ENCODE data around the gene LPP.

Gene LPP

DNA sequence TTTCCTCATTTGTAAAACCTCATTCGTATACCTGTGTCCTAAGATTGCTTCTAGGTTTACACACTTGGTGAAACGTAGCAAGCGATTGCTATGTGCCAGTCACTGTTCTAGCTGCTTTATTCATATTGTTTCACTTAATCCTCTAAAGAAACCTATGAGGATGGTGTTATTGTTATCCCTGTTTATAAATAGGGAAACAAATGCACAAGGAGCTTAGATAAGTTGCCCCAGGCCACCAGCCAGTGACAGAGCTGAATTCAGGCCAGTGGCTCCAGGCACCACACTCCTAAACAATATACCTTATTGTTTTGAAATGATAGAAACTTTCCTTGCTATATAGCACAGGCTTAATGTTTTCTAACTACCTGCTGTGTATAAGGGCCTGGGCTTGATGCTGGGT is 44.0 kb downstream of the LPP start:
- no peak for DNase-seq

DNA sequence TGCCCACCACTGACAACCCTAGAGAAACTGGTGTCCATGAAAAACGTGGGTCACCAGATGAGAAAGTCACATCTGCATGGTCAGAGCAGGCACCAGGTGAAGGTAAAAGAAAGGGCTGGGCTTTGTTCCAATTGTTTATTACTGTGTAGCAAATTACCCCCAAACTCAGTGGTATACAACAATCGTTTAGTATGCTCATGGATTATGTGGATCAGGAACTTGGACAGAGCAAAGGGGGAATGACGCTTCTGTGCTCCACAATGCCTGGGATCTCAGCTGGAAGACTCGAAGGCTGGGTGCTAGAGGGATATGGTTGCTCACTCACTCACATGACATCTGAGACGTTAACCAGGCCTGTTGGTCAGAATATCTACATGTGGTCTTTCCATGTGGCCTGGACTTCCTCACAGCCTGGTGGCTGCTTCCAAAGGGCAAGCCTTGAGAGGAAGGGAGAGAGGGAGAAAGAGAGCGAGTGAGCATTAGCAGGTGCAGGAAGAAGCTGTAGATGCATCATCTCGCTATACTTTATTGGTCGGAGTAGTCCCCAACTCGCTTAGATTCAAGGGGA is 44.9 kb downstream of the LPP start:
- no peak for DNase-seq

GRCh38 chr3:188199386-188199785 is 45.4 kb downstream of the LPP start:
- DNase-seq = no peak

GRCh38 chr3:188200481-188200880 is 46.5 kb downstream of the LPP start:
- DNase-seq = no peak

- DNase-seq = no peak
Measured at GRCh38 chr3:188202358-188203138, 48.6 kb downstream of the LPP start.

DNA sequence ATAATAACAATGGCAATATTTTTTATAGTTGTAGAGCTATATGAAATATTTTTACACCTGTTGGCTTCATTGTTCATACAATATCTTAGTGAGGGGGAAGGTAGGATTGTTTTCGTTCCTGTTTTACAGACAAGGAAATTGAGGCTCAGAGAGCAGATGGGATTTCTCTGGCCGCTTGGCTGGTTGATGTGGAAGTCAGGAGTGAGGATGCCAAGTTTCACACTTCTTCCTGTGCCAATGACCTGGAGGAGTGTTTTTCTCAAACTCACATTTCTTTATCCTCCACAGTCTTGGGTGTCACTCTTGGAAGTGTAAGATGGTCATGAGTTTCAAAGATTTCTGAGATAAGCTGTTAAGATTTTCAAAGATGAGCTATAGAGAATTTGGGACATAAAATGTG is 50.6 kb downstream of the LPP start:
- no peak for DNase-seq

GRCh38 chr3:188205992-188206416 is 52.0 kb downstream of the LPP start:
- no peak for DNase-seq

GRCh38 chr3:188206787-188207186 is 52.8 kb downstream of the LPP start:
- no peak for DNase-seq

GRCh38 chr3:188207941-188208515 is 54.1 kb downstream of the LPP start:
- DNase-seq = peak; percentile 71

- peak; percentile 89 for DNase-seq
Measured at GRCh38 chr3:188208516-188208981, 54.6 kb downstream of the LPP start.

- DNase-seq = no peak
Measured at GRCh38 chr3:188209034-188209433, 55.1 kb downstream of the LPP start.

DNA sequence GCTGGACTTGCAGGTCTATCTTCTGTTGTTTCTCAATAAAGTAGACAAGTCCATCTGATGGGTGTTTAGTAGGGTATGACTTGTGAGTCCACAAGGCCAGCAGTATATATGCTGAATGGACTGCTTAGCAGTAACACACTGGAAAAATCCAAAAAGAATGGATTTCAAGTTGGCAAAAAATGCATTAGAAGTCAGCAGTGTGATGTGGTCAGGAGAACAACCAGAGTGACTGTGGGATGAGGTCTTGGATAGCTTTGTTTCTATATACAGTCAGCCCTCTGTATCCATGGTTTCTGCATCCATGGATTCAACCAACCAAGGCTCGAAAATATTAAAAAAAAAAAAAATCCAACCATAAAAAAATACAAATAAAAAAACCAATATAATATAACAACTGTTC is 55.8 kb downstream of the LPP start:
- peak; percentile 43 for DNase-seq

DNA sequence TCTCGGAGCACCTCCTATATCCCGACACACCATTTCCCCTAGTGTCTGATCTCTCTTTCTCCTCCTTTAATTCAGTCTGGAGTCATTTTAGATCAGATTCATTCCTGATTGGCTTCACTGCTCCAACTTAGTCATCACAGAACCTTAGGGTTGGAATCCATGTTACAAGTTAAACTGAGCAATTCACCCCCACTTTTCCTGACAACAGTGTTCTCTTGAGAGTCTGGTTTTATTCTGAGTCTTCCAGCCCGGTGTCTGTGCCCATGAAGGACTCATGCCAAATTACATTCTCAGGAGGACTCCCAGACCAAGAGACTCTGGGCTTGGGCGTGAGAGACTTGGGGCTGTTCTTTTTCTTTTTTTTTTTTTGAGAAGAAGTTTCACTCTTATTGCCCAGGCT is 57.5 kb downstream of the LPP start:
- peak; percentile 86 for DNase-seq

GRCh38 chr3:188212308-188212969 is 58.5 kb downstream of the LPP start:
- peak; percentile 99 for DNase-seq

DNA sequence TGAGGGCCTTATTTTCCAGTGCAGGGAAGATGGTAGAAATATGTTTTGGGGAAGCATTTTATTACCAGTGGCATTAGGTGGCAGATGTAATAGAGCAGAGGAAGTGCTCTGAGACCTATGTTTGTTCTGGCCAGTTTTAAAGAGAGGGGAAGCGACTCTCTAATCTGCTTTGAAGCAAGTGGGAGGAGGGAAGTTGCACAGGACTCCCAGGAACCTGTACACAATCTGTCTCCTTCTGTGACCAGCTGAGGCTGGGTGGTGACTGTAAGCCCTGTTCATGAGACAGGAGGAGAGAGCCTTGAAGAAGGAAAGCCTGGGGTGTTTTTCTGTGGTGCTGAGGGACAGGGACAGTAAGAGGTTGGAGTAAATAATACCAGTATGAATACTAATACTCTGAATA is 60.5 kb downstream of the LPP start:
- peak; percentile 42 for DNase-seq

GRCh38 chr3:188215129-188215528 is 61.2 kb downstream of the LPP start:
- DNase-seq = no peak

DNA sequence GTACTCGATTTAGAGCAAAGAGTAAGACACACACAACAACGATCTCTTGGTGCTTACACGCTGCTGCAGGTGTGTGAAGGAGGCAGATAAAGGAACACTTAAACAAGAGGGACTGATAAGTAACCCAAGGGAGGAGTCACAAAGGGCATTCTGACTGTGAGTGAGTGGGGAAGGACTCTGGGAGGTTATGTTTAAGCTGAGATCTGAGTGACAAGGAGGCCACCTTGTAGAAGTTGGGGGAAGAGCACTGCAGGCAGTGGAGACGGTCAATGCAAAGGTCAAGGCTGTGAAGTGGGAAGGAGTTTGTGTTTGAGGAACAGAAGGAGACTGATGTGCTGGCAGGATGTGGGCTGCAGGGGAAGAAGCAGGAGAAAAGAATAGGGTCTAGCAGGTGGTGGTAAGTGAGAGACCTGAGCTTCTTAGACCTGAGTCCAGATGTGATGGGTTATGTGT is 63.1 kb downstream of the LPP start:
- DNase-seq = no peak

GRCh38 chr3:188217726-188218125 is 63.8 kb downstream of the LPP start:
- DNase-seq = peak; percentile 76

- no peak for DNase-seq
Measured at GRCh38 chr3:188218603-188219002, 64.6 kb downstream of the LPP start.

DNA sequence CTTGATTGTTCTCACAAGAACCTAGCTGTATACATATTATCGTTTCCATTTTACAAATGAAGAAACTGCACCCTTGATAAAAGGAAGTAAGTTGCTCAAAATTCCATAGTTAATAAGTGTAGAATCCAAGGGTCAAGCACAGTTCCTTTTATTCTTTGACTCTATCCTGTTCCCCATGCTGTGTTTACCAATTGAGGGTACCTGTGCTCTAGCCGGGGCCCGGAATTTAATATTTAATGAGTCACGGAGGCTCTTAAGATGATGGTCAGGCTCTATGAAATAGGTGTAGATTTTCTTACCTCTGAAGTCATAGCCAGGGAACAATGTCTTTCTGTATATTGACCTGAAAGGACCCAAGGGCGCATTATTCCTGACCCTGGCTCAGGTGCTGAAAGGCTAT is 65.2 kb downstream of the LPP start:
- DNase-seq = no peak

GRCh38 chr3:188220097-188220788 is 66.3 kb downstream of the LPP start:
- DNase-seq = peak; percentile 75

GRCh38 chr3:188220988-188221818 is 67.2 kb downstream of the LPP start:
- DNase-seq = peak; percentile 94

Data from fibroblast of skin of back (primary cell).